Suppressor macrophage treated with lipopolysaccharide for 4 hours (primary cell): ENCODE results near the gene TMEM131.

Experiments
- DNase-seq: peaks from one replicate; pipeline ENCODE4 v3.0.0-alpha.2; 2020

The TMEM131 gene

DNA sequence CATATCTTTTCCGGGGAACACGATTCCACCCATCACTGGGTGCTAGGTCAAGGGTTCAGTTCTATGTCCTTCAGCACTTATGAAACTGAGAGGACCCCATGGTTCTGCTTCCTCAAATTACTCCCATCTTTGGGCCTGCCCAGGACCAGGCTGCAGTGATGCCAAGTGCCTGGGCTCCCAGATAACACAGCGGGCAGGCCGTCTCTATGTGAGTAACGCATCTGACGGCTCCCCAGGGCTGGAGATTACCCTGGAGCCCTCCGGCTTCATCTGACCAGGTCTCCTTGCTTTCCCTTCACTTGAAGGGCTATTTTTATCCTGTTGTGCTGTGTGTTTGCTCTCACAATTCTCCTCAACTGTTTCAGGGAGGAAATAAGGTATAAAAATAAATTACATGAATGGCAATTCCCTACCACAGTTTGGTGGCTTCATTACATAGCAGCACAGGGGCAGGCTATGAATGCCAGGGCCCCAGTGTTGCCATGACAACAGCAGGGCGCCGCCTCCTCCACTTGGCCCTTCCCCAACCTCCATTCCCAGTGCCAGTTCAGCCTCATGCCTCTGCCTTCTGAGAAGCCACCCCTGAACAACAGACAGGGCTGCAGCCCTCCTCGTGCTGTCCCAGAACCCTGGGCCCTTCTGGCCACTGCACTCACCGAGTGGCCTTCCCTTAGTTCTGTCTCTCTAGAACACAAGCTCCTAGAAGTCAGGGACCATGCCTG, 25.4 kb upstream of the TMEM131 start:
- no peak for DNase-seq

GRCh38 chr2:98020516-98020915, 24.8 kb upstream of the TMEM131 start:
- no peak for DNase-seq

- DNase-seq = peak; percentile 72
Measured at GRCh38 chr2:98016908-98017670, 21.3 kb upstream of the TMEM131 start.

GRCh38 chr2:98015671-98016070, 19.9 kb upstream of the TMEM131 start:
- peak; percentile 36 for DNase-seq

GRCh38 chr2:98014379-98014778, 18.6 kb upstream of the TMEM131 start:
- no peak for DNase-seq

- DNase-seq = peak; percentile 90
Measured at GRCh38 chr2:98013407-98014042, 17.8 kb upstream of the TMEM131 start.

DNA sequence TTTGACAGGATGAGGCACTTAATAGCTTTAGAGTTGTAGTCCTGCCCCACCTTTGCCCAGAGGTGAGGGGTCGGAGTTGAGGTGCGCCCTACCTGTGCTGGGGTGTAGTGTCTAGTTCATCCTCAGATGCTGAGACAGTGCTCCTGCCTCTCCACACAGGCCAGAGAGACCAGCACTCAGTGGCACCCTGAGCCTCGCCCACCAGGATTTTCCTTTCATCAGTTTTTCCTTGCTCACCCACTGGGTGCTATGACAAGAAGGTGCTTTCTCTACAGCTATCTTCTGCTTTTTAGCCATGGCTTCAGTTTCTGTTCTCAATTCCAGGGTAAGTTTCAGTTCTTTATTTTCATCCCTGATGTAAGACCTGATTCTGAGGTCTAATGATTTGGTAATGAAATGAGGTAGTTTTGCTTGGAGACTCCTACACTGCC, 16.8 kb upstream of the TMEM131 start:
- peak; percentile 95 for DNase-seq

DNA sequence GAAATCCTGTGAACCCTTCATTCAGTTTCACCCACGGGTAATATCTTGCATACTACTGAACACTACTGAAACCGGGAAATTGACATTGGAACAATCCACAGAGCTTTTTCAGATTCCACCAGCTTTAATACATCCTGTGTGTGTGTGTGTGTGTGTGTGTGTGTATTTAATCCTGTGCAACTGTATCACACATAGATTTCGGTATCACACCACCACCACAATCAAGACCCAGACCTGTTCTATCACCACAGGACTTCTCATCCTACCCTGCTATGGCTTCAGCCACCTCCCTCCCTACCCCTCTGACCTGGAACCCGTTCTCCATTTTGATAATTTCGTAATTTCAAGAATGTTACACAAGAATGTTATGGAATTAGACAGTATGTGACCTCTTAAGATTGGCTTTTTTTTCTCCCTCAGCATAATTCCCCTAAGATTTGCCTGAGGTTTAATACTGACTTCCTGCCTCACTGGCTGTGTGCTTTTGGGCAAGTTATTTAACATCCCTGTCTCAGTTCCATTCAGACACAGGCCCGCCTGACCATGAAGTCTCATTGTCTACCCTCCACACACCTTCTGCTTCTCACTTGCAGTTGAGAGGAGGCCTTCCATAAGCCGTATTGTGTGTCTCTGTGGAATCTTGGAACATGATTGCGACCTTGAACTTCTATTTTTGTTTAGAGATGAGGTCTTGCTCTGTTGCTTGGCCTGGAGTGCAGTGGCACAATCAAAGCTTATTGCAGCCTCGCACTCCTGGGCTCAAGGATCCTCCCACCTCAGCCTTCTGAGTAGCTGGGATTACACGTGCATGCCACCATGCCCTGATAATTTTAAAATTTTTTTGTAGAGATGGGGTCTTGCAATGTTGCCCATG, 14.4 kb upstream of the TMEM131 start:
- peak; percentile 52 for DNase-seq

DNA sequence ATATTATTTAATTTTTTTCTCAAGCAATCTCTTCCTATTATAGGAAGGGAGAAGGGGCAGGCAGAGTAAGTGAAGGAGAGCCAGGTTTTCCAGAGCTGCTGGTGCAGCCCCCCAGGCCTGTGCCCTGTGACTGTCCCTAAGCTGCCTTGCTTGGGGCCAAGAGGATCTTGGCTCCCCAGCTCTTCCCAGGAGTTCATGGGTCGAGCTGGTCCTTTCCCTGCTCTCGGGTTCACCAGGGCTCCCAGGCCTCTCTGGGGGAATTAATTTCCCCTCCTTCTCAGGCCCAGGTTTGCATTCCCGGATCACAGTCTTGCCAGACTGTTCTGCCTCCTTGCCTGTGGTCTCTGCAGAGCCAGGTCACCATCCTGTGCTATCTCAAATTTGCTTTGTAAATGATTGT, 12.7 kb upstream of the TMEM131 start:
- no peak for DNase-seq

DNA sequence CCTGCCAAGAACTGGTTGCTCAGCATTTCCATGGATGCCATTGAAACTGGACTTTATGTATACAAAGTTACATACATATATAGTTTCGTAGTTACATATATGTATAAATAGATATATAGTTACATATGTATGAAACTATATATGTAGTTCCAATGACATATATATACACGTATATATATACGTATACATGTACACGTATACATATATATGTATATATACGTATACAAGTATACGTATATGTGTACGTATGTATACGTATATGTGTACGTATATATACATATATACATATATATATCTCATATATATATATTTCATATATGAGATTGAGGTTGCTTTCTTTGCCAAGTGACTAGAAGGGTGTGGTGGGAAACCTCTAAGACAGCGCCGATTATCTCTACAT, 10.6 kb upstream of the TMEM131 start:
- no peak for DNase-seq

DNA sequence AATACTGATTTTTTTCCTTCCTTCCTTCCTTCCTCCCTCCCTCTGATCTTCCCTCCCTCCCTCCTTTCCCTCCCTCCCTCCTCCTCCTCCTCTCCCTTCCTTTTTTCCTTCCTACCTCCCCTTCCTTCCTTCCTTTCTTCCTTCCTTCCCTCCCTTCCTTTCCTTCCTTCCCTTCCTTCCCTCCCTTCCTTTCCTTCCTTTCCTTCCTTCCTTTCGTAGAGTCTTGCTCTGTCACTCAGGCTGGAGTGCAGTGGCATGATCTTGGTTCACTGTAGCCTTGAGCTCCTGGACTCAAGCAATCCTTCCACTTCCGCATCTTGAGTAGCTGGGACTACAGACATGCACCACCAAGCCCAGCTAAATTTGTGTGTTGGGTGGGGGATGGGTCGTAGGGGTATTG, 8.9 kb upstream of the TMEM131 start:
- no peak for DNase-seq

DNA sequence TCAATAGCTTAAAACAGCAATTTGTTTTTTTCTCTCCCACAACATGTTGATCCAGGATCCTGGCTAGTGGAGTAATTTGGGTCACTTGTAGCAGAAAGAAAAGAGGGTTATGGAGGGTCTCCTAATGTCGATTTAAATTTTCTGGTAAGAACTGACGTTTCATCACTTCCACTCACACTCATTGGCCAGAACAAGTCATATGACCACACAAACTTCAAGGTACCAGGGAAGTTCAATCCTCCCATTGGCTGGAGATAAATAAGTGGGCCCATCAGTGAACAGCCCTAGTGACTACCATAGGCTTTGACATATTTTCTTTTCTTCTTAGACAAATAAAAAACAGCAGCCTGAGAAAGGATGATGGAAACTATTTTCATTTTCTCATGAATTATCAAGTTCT, 8.3 kb upstream of the TMEM131 start:
- no peak for DNase-seq

- no peak for DNase-seq
Measured at GRCh38 chr2:97999536-97999935, 3.8 kb upstream of the TMEM131 start.

DNA sequence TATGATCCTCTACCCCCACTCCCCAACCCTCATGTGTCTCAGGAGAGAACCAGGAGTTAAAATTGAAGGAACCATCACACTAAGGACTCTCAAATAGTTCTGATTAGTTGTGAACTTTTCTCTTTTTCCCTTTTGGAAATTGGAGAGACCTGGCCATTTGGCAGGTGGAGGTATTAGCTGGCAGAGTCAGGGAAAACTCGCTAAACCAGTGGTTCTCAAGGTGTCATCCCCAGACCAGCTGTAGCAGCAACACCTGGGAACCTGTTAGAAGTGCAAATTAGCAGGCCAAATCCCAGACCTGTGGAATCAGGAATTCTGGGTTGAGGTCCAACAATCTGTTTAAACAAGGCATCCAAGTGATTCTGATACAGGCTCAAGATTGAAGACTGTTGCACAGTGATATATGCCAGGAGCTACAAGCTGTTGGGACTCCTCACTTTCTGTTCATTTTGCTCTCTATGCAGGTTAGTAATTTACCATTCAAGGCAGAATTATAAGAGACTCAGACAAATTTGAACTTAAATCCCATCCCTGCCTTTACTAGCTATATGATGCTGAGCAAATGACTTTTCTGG, 2.8 kb upstream of the TMEM131 start:
- no peak for DNase-seq

DNA sequence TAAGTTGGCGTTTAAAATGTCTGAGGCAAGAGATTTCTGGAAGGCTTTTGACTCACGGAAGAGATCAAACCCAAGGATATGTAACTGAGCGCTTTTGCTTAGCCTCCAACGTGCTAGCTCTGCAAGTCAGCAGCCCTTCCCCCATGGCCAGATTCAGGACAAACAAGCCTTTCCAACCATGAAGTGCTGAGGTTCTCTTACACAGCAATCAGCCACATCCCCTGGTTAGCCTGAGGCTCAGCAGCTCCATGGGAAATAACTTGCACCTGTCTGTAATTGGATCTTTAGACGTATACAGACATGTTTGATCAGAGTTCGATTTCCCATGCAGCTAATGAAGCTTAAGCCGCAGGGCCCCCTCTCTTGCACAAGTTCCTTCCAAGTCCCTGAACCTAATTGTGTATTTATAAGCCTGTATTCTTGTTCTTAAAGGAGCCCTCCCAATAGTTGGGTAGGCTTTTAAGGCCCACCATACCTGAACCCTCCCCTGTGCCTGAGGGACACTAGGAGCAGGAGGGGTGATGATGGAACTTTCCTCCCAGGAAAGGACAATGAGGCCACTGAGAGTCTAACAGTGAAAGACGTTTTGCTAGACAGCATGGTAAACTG, 2.1 kb upstream of the TMEM131 start:
- DNase-seq = no peak

GRCh38 chr2:97996679-97997078, 931 bp upstream of the TMEM131 start:
- no peak for DNase-seq

DNA sequence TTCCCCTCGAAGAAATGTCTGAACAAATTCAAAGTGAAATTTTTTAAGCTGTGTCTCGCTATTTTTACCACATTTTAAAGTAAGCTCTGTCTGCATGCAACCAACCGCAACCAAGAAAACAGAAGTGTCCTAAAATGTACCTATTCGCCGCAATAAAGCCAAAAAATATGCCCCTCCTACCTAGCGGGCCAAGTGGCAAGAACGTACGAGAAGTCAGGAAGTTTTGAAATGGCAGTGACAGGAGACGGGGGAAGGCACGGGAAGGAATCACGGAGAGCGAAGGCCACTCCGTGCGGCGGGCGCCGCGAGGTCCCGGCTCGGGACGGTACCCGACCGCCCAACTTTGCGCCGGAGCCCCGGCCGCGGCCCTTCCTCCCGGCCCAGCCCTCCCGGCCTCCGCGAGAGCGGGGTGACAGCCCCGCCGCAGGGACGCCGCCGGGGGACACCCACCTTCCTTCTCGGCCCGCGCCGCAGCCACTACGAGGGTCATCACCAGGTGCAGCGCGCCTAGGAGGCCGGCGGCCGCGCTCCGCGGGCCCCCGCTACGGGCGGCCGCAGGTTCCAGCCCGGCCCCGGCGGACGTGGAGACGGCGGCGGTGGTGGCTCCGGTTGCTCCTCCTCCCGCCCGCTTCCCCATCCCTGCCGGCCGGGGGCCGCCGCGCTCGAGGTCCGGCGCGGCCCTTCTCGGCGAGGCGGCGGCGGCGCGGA, 568 bp downstream of the TMEM131 start:
- peak; percentile 62 for DNase-seq

DNA sequence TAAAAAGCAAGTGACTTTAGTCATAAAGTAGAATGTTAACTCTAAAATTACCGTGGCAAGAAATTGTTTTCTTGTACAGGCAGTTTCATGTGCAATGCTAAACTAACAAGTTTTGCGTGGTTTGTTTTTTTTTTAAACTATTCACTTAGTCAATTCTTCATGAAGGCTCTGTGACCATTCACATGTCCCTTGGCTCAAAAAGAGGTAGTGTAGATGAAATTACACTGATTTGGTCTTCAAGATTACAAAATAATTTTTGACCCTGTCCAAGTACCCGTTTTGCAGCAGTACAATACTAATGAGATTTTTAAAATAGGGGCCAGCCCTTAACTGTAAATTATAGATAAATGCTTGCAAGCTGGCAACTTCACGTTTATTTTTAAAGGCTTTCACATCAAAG, 1.3 kb downstream of the TMEM131 start:
- DNase-seq = peak; percentile 41

DNA sequence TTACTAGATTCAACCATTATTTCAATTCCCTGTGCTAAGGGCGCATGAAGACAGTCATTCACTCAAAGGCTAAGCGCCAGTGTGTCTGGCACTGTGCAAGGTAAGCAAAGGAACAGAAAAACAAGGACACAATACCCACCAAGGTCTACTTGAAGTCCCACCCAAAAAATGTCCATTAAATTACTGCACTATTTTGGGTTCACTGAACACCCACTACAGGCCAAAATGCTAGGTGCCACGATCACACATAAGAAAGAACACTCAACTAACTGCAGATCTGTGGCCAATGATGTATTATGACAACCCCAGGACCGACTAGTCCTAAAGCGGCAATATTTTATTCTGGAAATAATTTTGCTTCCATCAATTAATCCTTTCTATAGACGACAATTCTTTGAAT, 1.8 kb downstream of the TMEM131 start:
- no peak for DNase-seq

DNA sequence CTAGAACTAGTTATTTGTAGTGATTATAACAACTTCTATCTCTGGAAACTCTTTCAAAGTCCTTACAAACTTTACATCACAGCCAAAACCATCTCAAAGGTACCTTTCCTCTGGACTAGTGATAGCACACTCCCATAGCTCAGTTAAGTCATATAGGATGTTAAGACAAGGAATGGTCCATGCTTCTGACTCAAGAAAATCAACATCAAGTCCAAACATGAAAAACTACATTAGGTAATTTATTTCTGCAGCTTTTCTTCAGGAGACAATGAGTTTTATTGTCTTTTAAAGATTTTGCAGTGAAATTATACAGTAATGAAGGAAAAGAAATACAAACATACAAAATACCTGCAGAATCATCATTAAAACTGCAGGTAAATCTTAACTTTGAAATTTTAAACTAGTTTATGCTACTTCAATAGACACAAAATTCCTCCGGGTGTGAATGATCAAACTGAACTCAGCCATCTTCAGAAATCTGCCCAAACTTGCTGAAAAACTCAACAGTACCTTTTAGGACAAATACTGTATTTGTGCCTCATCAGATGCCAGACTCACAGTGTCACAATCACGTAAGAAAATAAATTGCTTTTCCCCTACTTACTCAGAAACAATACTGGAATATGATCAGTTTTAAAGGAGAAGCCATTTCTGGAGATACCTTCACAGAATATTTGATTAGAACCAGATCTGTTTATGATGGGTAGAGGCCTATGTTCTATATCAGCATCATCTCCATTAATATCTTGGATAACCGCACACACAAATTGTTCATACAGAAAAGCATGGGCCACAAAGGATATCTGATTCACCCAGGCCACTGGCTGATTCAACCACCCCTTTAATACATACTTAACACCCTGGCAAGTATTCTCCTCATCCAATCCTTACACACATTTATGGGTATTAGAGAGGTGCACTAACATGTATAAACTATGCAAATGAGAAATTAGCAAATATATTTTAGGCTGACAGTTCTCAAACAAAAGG, 2.6 kb downstream of the TMEM131 start:
- DNase-seq = no peak
